IMR-90 (cell line): ENCODE measurements around the gene KRTAP10-1. TPM values are rescaled to one million over a fixed set of nuclear protein-coding genes. Genes with fewer than 3 reads are reported as not detected.

Experiments
- ATAC-seq: fragments of 200-7000 bp; cut with Tn5 transposase; 2 replicates; pipeline ENCODE4 v1.9.1; 2020; ENCODE audit warnings: low read depth, mild to moderate bottlenecking, moderate library complexity
- BruUV-seq: library from RNA; stranded (reverse); fragments of 400-500 nt; replicated peaks from 2 replicates; lab custom pipeline; 2021; lab: Mats Ljungman, UMichigan
- CTCF ChIA-PET: fragments of 300-600 bp; formaldehyde crosslinking; extraction: SDS; loops from one replicate; lab custom pipeline; 2021; ENCODE audit warnings: antibody characterized with exemption; lab: Yijun Ruan, JAX
- POLR2A ChIA-PET: fragments of 300-600 bp; sonication (Branson Sonifier 250); formaldehyde crosslinking; loops from one replicate; lab custom pipeline; 2022; ENCODE audit warnings: antibody characterized with exemption; ENCODE audit not compliant: unreplicated experiment; lab: Charles Lee
- DNase-seq: peaks from one replicate; pipeline ENCODE4 v3.0.0; 2013
- H2AFZ ChIP-seq: replicated peaks from 2 replicates; pipeline ENCODE3; 2013; ENCODE audit warnings: low read length, mild to moderate bottlenecking; ENCODE audit not compliant: poor library complexity
- H2AK5ac ChIP-seq: 2 replicates; pipeline ENCODE4 v1.6.1; 2013; ENCODE audit warnings: low read depth, low read length, inconsistent platforms
- H2AK9ac ChIP-seq: replicated peaks from 2 replicates; pipeline ENCODE3; 2013; ENCODE audit warnings: mild to moderate bottlenecking, low read depth, low read length, moderate library complexity; ENCODE audit not compliant: poor library complexity
- H2BK120ac ChIP-seq: 2 replicates; pipeline ENCODE4 v1.6.1; 2013; ENCODE audit warnings: low read depth, low read length, inconsistent platforms
- H2BK15ac ChIP-seq: 3 replicates; pipeline ENCODE4 v1.6.1; 2013; ENCODE audit warnings: low read depth, low read length, inconsistent platforms
- H2BK20ac ChIP-seq: 2 replicates; pipeline ENCODE4 v1.6.1; 2013; ENCODE audit warnings: low read depth, mild to moderate bottlenecking, inconsistent platforms, low read length, moderate library complexity
- H2BK5ac ChIP-seq: 2 replicates; pipeline ENCODE4 v1.6.1; 2013; ENCODE audit warnings: mild to moderate bottlenecking, low read depth, low read length, inconsistent platforms; ENCODE audit not compliant: poor library complexity, severe bottlenecking
- H3K14ac ChIP-seq: replicated peaks from 2 replicates; pipeline ENCODE4 v1.6.1; 2013; ENCODE audit warnings: low read depth, low read length, inconsistent platforms
- H3K18ac ChIP-seq: 2 replicates; pipeline ENCODE4 v1.6.1; 2013; ENCODE audit warnings: low read depth, low read length, control low read depth
- H3K23ac ChIP-seq: 2 replicates; pipeline ENCODE4 v1.6.1; 2013; ENCODE audit warnings: low read depth, low read length, inconsistent platforms
- H3K27ac ChIP-seq: 2 replicates; pipeline ENCODE4 v1.5.1; 2013; ENCODE audit warnings: mild to moderate bottlenecking, control low read depth, low read length; ENCODE audit not compliant: insufficient read depth
- H3K27me3 ChIP-seq: 2 replicates; pipeline ENCODE4 v1.6.1; 2013; ENCODE audit warnings: low read length; ENCODE audit not compliant: control insufficient read depth, insufficient read depth
- H3K36me3 ChIP-seq: 2 replicates; pipeline ENCODE4 v1.6.1; 2013; ENCODE audit warnings: low read length, mixed read lengths; ENCODE audit not compliant: control insufficient read depth, insufficient read depth
- H3K4ac ChIP-seq: 2 replicates; pipeline ENCODE4 v1.6.1; 2013; ENCODE audit warnings: low read depth, low read length, inconsistent platforms
- H3K4me1 ChIP-seq: 2 replicates; pipeline ENCODE4 v1.6.1; 2013; ENCODE audit warnings: low read length, mixed read lengths; ENCODE audit not compliant: control insufficient read depth, insufficient read depth
- H3K4me2 ChIP-seq: 2 replicates; pipeline ENCODE4 v1.6.1; 2013; ENCODE audit warnings: low read depth, mild to moderate bottlenecking, control low read depth, low read length, moderate library complexity
- H3K4me3 ChIP-seq: 2 replicates; pipeline ENCODE4 v1.5.1; 2013; ENCODE audit warnings: low read depth, mild to moderate bottlenecking, control low read depth, low read length, moderate library complexity; ENCODE audit not compliant: insufficient read depth
- H3K56ac ChIP-seq: 2 replicates; pipeline ENCODE4 v1.6.1; 2013; ENCODE audit warnings: low read length, inconsistent platforms; ENCODE audit not compliant: insufficient read depth; ENCODE audit errors: extremely low read depth
- H3K79me1 ChIP-seq, 2 experiments: 2 replicates each; pipeline ENCODE4 v1.6.1; 2013; ENCODE audit warnings: low read length in 2 of 2, inconsistent platforms in 1 of 2, low read depth in 1 of 2
- H3K9ac ChIP-seq: 2 replicates; pipeline ENCODE4 v1.6.1; 2013; ENCODE audit warnings: low read depth, low read length, control low read depth
- H3K9me1 ChIP-seq: 2 replicates; pipeline ENCODE4 v1.6.1; 2013; ENCODE audit warnings: low read length, inconsistent platforms; ENCODE audit not compliant: insufficient read depth
- H3K9me3 ChIP-seq: 2 replicates; pipeline ENCODE4 v1.6.1; 2013; ENCODE audit warnings: low read length; ENCODE audit not compliant: control insufficient read depth, insufficient read depth
- H4K20me1 ChIP-seq: 2 replicates; pipeline ENCODE4 v1.6.1; 2013; ENCODE audit warnings: low read length, inconsistent platforms; ENCODE audit not compliant: insufficient read depth
- H4K5ac ChIP-seq: 2 replicates; pipeline ENCODE4 v1.6.1; 2013; ENCODE audit warnings: mild to moderate bottlenecking, low read depth, low read length, control low read depth
- H4K8ac ChIP-seq, 2 experiments: 2 replicates each; pipeline ENCODE4 v1.6.1; 2013; ENCODE audit warnings: low read depth in 2 of 2, low read length in 2 of 2, control low read depth in 1 of 2, inconsistent platforms in 1 of 2
- H4K91ac ChIP-seq: 2 replicates; pipeline ENCODE4 v1.6.1; 2013; ENCODE audit warnings: low read depth, low read length, inconsistent platforms; ENCODE audit not compliant: insufficient read depth
- BHLHE40 ChIP-seq: fragments of 150-350 bp; IDR thresholded peaks from 2 replicates; pipeline ENCODE4 v1.6.1; 2016; ENCODE audit warnings: mild to moderate bottlenecking, low read depth, low read length
- CEBPB ChIP-seq: IDR thresholded peaks from 2 replicates; pipeline ENCODE4 v1.6.1; 2012; ENCODE audit warnings: low read depth, low read length, improper control_type of control experiment
- CHD1 ChIP-seq: IDR thresholded peaks from 2 replicates; pipeline ENCODE4 v1.6.1; 2012; ENCODE audit warnings: low read depth, low read length, improper control_type of control experiment
- FOS ChIP-seq: fragments of 150-350 bp; IDR thresholded peaks from 2 replicates; pipeline ENCODE4 v1.6.1; 2016; ENCODE audit warnings: low read depth, low read length
- MAFK ChIP-seq: IDR thresholded peaks from 2 replicates; pipeline ENCODE4 v1.6.1; 2012; ENCODE audit warnings: low read depth, low read length, improper control_type of control experiment
- MAZ ChIP-seq: IDR thresholded peaks from 2 replicates; pipeline ENCODE4 v1.6.1; 2012; ENCODE audit warnings: low read depth, mild to moderate bottlenecking, low read length, improper control_type of control experiment, moderate library complexity, borderline replicate concordance
- MXI1 ChIP-seq: IDR thresholded peaks from 2 replicates; pipeline ENCODE4 v1.6.1; 2012; ENCODE audit warnings: low read depth, mild to moderate bottlenecking, low read length, moderate library complexity, borderline replicate concordance
- NFE2L2 ChIP-seq: fragments of 150-350 bp; IDR thresholded peaks from 2 replicates; pipeline ENCODE4 v1.6.1; 2016; ENCODE audit warnings: low read depth, mild to moderate bottlenecking, low read length
- POLR2A ChIP-seq: IDR thresholded peaks from 2 replicates; pipeline ENCODE4 v1.6.1; 2012; ENCODE audit warnings: mild to moderate bottlenecking, low read depth, low read length
- RAD21 ChIP-seq: IDR thresholded peaks from 2 replicates; pipeline ENCODE4 v1.6.1; 2012; ENCODE audit warnings: low read length, improper control_type of control experiment
- RCOR1 ChIP-seq: IDR thresholded peaks from 2 replicates; pipeline ENCODE4 v1.6.1; 2012; ENCODE audit warnings: mild to moderate bottlenecking, low read length, improper control_type of control experiment; ENCODE audit not compliant: insufficient replicate concordance
- RFX5 ChIP-seq: IDR thresholded peaks from 2 replicates; pipeline ENCODE4 v1.8.0; 2012; ENCODE audit warnings: low read depth, mild to moderate bottlenecking, low read length, moderate library complexity
- SMC3 ChIP-seq: fragments of 150-350 bp; IDR thresholded peaks from 2 replicates; pipeline ENCODE4 v1.6.1; 2016; ENCODE audit warnings: low read depth, mild to moderate bottlenecking, antibody characterized with exemption, low read length, moderate library complexity
- USF2 ChIP-seq: fragments of 150-350 bp; IDR thresholded peaks from 2 replicates; pipeline ENCODE4 v1.6.1; 2017; ENCODE audit warnings: mild to moderate bottlenecking, antibody characterized with exemption, low read length, low read depth
- WGBS, 2 experiments: methylation state at CpG; one replicate each; pipeline versions ENCODE4 v1.1.5 to v1.1.7; 2013; ENCODE audit warnings: missing lambda C conversion rate in 2 of 2; ENCODE audit not compliant: insufficient read length in 1 of 2; ENCODE audit errors: extremely low coverage in 2 of 2; 5-methylcytosine and 5-hydroxymethylcytosine counted together
- dilution Hi-C: fragments of 300-500 bp; cut with HindIII; formaldehyde crosslinking; loops from one replicate; pipeline ENCODE4 v1.14.3; 2018; ENCODE audit warnings: low sequenced_read_pairs; ENCODE audit not compliant: unreplicated experiment
- in situ Hi-C: fragments of 300-500 bp; cut with MboI; formaldehyde crosslinking; loops from 3 replicates; pipeline ENCODE4 v1.14.3; 2019; ENCODE audit warnings: low sequenced_read_pairs, inconsistent platforms, mixed read lengths
- intact Hi-C: fragments of 100-400 bp; cut with micrococcal nuclease; formaldehyde crosslinking; loops from 2 replicates; pipeline ENCODE4 v1.10.0; 2022
- polyA plus RNA-seq, 3 experiments: library from polyadenylated mRNA; depleted of rRNA; stranded (reverse); fragments of >200 nt; gene quantifications; 2 replicates each; pipeline ENCODE4 v1.2.3, GENCODE V29; 2012; ENCODE audit warnings: low replicate concordance in 1 of 3
- total RNA-seq: library from RNA; depleted of rRNA; stranded (reverse); fragments of >200 nt; gene quantifications from 2 replicates; pipeline ENCODE4 v1.2.3, GENCODE V29; 2012
- TF ChIP-seq, protein P1 (sequence below): fragments of 150-350 bp; IDR thresholded peaks from 2 replicates; pipeline ENCODE4 v1.6.1; 2016; ENCODE audit warnings: low read depth, mild to moderate bottlenecking, low read length, moderate library complexity, borderline replicate concordance
- TF ChIP-seq, protein P2 (sequence below): conservative IDR thresholded peaks from 2 replicates; pipeline ENCODE4 v1.5.1; 2012; ENCODE audit warnings: mild to moderate bottlenecking, low read depth, low read length, improper control_type of control experiment

Gene KRTAP10-1
- total and polyA plus RNA-seq, 2 of the 4 experiments (the other 2 are of a cell fraction), result not detected

- no peaks in the 10 kb centered on the region for H3K79me1 ChIP-seq
- H3K36me3 ChIP-seq, result no peaks in the 10 kb centered on the region
- intact Hi-C loops (no loop called here), dilution Hi-C loops (no loop called here), in situ Hi-C loops (loop anchor here (25.0 kb wide), 1 partner anchor 423 kb away; the partner anchor contains the start of gene SLX9)
- H3K4me2 ChIP-seq, result no peak overlapping the region
- H3K9me1 ChIP-seq, result no peaks in the 10 kb centered on the region
- H3K23ac ChIP-seq, result no peak overlapping the region
- TF ChIP-seq MXI1 (no peak), SMC3 (no peak), NFE2L2 (no peak), MAZ (no peak), BHLHE40 (no peak), POLR2A (no peak), RFX5 (no peak), RCOR1 (no peak), CEBPB (no peak), USF2 (no peak), CHD1 (no peak), FOS (no peak), MAFK (no peak), RAD21 (no peak)
- TF ChIP-seq, protein P1, sequence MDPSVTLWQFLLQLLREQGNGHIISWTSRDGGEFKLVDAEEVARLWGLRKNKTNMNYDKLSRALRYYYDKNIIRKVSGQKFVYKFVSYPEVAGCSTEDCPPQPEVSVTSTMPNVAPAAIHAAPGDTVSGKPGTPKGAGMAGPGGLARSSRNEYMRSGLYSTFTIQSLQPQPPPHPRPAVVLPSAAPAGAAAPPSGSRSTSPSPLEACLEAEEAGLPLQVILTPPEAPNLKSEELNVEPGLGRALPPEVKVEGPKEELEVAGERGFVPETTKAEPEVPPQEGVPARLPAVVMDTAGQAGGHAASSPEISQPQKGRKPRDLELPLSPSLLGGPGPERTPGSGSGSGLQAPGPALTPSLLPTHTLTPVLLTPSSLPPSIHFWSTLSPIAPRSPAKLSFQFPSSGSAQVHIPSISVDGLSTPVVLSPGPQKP, result no peak
- TF ChIP-seq, protein P2, sequence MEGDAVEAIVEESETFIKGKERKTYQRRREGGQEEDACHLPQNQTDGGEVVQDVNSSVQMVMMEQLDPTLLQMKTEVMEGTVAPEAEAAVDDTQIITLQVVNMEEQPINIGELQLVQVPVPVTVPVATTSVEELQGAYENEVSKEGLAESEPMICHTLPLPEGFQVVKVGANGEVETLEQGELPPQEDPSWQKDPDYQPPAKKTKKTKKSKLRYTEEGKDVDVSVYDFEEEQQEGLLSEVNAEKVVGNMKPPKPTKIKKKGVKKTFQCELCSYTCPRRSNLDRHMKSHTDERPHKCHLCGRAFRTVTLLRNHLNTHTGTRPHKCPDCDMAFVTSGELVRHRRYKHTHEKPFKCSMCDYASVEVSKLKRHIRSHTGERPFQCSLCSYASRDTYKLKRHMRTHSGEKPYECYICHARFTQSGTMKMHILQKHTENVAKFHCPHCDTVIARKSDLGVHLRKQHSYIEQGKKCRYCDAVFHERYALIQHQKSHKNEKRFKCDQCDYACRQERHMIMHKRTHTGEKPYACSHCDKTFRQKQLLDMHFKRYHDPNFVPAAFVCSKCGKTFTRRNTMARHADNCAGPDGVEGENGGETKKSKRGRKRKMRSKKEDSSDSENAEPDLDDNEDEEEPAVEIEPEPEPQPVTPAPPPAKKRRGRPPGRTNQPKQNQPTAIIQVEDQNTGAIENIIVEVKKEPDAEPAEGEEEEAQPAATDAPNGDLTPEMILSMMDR, result no peak
- no peak for DNase-seq
- H4K8ac ChIP-seq, result no peak overlapping the region
- POLR2A ChIA-PET, result no interaction called here
- no peak overlapping the region for H2AFZ ChIP-seq
- H3K14ac ChIP-seq, result no peak overlapping the region
- no peak overlapping the region for H2BK5ac ChIP-seq
- no peak overlapping the region for H2AK9ac ChIP-seq
- no peaks in the 10 kb centered on the region for H3K4me1 ChIP-seq
- no peaks in the 10 kb centered on the region; the same call in 1 of the 2 replicates for H3K9me3 ChIP-seq
- no peak overlapping the region for H3K56ac ChIP-seq
- H3K4me3 ChIP-seq, result no peak overlapping the region
- no peak overlapping the region for H2BK15ac ChIP-seq
- H3K4ac ChIP-seq, result no peak overlapping the region
- no peak overlapping the region for H2BK20ac ChIP-seq
- ATAC-seq, result no peak
- H4K91ac ChIP-seq, result no peak overlapping the region
- H3K27ac ChIP-seq, result no peak overlapping the region
- no peak overlapping the region for H4K5ac ChIP-seq
- H3K9ac ChIP-seq, result no peak overlapping the region
- CTCF ChIA-PET, result interaction anchor here (0.6 kb wide), 1 partner anchor 211 kb away, joined by 4 read pairs; no protein-coding TSS in a partner anchor
- no peaks in the 10 kb centered on the region for H4K20me1 ChIP-seq
- BruUV-seq, result no TSS peak
- 79% methylated on average over 3 of the region's 7 CpGs; no CpG with 5 or more reads in 1 of the 2 experiments for WGBS, 2 experiments
- no peak overlapping the region for H2BK120ac ChIP-seq
- no peak overlapping the region for H3K18ac ChIP-seq
- H2AK5ac ChIP-seq, result no peak overlapping the region
- no peaks in the 10 kb centered on the region; the same call in 1 of the 2 replicates for H3K27me3 ChIP-seq
Measured at GRCh38 chr21:44514218-44514520, 25.8 kb downstream of the KRTAP10-1 start.
